Neural cell (in vitro differentiated cells): ENCODE results near the gene TMEM53.

Source experiments
- EP300 ChIP-seq: fragments of 450-650 bp; conservative IDR thresholded peaks from 2 replicates; pipeline ENCODE4 v1.6.1; 2014; ENCODE audit warnings: antibody characterized with exemption, mild to moderate bottlenecking, moderate library complexity; ENCODE audit not compliant: poor library complexity, severe bottlenecking
- EZH2 ChIP-seq: fragments of 200-600, 300-800 bp; shearing (Covaris generic), sonication (generic); IDR thresholded peaks from 2 replicates; pipeline ENCODE4 v1.6.1; 2014; ENCODE audit warnings: antibody characterized with exemption, low read length, borderline replicate concordance, mild to moderate bottlenecking; ENCODE audit not compliant: insufficient read depth, poor library complexity, severe bottlenecking
- POLR2AphosphoS5 ChIP-seq: IDR thresholded peaks from 2 replicates; pipeline ENCODE4 v1.6.1; 2012
- RAD21 ChIP-seq: fragments of 450-650 bp; conservative IDR thresholded peaks from 2 replicates; pipeline ENCODE4 v1.6.1; 2014; ENCODE audit warnings: antibody characterized with exemption, mild to moderate bottlenecking, moderate library complexity
- REST ChIP-seq: IDR thresholded peaks from 2 replicates; pipeline ENCODE4 v1.6.1; 2012; ENCODE audit warnings: borderline replicate concordance
- SMC3 ChIP-seq: fragments of 450-650 bp; conservative IDR thresholded peaks from 2 replicates; pipeline ENCODE4 v1.6.1; 2014; ENCODE audit warnings: antibody characterized with exemption, mild to moderate bottlenecking, moderate library complexity; ENCODE audit not compliant: poor library complexity
- TAF1 ChIP-seq: IDR thresholded peaks from 2 replicates; pipeline ENCODE4 v1.6.1; 2012; ENCODE audit warnings: low read depth
- TF ChIP-seq, protein P1 (sequence below): fragments of 450-650 bp; IDR thresholded peaks from 2 replicates; pipeline ENCODE4 v1.5.1; 2014; ENCODE audit warnings: antibody characterized with exemption, mild to moderate bottlenecking, moderate library complexity; ENCODE audit not compliant: poor library complexity, severe bottlenecking

DNA sequence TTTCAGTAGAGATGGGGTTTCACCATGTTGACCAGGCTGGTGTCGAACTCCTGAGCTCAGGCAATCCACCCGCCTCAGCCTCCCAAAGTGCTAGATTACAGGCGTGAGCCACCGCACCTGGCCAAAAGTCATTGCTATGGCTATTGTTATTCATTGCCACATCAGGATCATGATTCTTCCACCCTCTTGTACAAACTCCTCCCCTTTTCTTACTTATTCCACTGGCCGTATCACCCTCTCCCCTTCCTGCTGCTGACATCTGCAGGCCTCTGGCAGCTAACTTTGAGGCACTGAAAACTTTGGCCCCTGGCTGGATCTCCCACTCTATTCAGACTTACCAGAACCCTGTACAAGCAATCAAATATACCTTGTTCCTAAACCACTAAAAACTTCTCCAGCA lies 10.9 kb downstream of the TMEM53 start:
- TF ChIP-seq, protein P1, sequence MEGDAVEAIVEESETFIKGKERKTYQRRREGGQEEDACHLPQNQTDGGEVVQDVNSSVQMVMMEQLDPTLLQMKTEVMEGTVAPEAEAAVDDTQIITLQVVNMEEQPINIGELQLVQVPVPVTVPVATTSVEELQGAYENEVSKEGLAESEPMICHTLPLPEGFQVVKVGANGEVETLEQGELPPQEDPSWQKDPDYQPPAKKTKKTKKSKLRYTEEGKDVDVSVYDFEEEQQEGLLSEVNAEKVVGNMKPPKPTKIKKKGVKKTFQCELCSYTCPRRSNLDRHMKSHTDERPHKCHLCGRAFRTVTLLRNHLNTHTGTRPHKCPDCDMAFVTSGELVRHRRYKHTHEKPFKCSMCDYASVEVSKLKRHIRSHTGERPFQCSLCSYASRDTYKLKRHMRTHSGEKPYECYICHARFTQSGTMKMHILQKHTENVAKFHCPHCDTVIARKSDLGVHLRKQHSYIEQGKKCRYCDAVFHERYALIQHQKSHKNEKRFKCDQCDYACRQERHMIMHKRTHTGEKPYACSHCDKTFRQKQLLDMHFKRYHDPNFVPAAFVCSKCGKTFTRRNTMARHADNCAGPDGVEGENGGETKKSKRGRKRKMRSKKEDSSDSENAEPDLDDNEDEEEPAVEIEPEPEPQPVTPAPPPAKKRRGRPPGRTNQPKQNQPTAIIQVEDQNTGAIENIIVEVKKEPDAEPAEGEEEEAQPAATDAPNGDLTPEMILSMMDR: no peak
- TF ChIP-seq SMC3 (no peak), EZH2 (no peak), POLR2AphosphoS5 (no peak), REST (no peak), EP300 (no peak), TAF1 (no peak), RAD21 (no peak)
